ENCODE data around the gene ZNF638.

Gene ZNF638

GRCh38 chr2:71348302-71348701 lies 16.7 kb downstream of the ZNF638 start:
- no peak overlapping the region for H3K27ac ChIP-seq
- TF ChIP-seq CTCF (conservative IDR thresholded peaks at IDR 0.05) = no peak

GRCh38 chr2:71353248-71353647 lies 21.7 kb downstream of the ZNF638 start:
- 0 out of 2 replicates have a peak overlapping the region, but pooled peaks have one; percentile 10 for H3K27ac ChIP-seq
- no peak for TF ChIP-seq CTCF (conservative IDR thresholded peaks at IDR 0.05)

DNA sequence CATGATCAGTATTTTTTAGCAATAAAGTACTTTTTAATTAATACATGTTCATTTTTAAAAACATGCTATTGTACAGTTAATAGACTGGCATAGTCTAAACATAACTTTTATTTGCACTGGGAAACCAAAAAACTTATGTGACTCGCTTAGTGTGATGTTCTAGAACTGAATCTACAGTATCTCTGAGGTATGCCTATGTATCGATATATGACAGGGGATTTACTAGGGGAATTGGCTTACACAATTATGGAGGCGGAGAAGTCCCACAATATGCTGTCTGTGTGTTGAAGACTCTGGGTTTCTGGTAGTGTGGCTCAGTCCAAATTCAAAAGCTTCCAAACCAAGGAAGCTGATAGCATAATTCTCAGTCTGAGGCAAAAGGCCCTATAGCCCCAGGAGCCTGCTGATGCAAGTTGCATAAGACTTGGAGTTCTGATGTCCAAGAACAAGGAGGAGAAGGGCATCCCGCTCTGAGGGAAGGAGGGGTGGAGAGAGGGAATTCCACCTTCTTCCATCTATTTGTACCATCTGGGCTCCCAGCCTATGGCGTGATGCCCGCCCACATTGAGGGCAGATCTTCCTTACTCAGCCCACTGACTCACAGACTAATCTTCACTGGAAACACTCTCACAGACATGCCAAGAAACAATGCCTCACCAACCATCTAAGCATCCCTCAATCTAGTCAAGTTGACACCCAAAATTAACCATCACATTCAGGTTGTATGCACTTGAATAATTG lies 27.5 kb downstream of the ZNF638 start:
- H3K27ac ChIP-seq = no peak overlapping the region
- no peak for TF ChIP-seq CTCF (conservative IDR thresholded peaks at IDR 0.05)

DNA sequence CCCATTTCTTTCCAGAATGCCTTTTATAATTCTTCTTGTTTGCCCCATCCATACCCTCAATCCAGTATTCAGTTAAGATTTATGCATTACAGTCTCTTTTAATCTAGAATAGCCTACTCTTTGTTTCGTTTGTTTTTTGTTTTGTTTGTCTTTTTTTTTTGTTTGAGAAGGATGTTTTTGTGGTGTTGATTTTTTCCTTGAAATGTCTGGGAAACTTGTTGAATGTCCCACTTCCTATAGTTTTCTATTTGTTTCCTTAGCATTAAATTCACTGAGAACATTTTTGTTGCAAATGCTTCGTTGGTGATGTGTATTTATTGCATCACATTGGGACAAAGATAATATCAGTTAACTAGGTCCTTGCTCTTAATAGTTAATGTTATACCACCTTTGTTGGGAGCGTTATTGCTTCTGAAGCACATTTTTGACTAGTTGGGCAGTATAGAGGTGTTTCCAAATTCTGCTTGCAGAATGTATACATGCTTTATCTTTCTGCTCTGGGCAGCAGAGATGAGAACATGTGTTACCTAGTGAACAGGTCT lies 28.9 kb downstream of the ZNF638 start:
- no peak for TF ChIP-seq CTCF (conservative IDR thresholded peaks at IDR 0.05)
- H3K27ac ChIP-seq = no peak overlapping the region

DNA sequence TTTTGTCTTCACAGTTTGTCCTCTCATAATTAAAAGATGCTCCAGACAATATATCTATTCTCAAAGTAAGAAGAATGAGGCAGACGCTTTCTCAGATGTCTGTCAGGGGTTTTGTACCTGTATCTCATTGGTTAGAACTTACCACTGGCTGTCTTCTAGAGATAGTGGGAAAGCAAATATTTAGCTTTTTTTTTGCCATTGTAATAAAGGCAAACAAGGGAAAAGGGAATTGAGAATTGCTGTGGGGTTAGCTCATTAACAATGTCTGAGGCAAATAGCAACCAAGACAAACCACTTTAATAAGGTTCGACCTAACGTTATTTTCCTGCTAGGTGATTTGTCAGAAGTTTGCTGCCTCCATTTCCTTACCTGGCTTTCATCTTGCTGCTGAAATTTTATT lies 30.0 kb downstream of the ZNF638 start:
- no peak for TF ChIP-seq CTCF (conservative IDR thresholded peaks at IDR 0.05)
- no peak overlapping the region for H3K27ac ChIP-seq

DNA sequence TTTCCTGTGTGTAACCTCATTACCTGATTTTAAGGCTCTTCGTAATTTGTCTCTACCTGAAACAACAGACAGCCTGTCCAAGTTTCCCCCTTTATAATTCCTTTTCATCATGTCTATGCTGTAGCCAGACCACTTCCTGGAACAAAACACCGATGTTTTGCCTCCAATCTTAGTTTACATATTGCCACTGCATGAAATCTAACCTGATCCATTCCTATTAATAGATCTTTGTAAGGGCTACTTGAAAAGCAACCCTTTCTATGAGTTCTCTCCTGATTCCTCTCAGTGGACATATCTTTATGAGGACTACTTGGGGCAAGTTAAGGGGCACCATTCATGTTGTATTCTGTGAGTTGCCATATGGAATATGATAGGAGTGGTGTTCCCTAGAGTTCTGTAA lies 30.9 kb downstream of the ZNF638 start:
- no peak overlapping the region for H3K27ac ChIP-seq

GRCh38 chr2:71370015-71370414 lies 38.4 kb downstream of the ZNF638 start:
- H3K27ac ChIP-seq = no peak overlapping the region
- TF ChIP-seq CTCF (conservative IDR thresholded peaks at IDR 0.05) = no peak

More for the DNA sequence above, 30.9 kb downstream of the ZNF638 start:
- TF ChIP-seq CTCF (conservative IDR thresholded peaks at IDR 0.05) = no peak

All from VCaP (cell line).